ENCODE results near the gene RHEBL1. TPM values are rescaled to one million over a fixed set of nuclear protein-coding genes. Genes with fewer than 3 reads are reported as not detected.

RHEBL1 gene
- total RNA-seq, 4 donors from 2014 or later, result 0.46 to 0.71 TPM; not detected in 2

- intact Hi-C loops (cut with DNase I; ENCODE audit: low total_unique reads) (no loop called here), in situ Hi-C loops (cut with MboI; ENCODE audit: low sequenced_read_pairs in 4 of 4) (no loop called here)
- Histone ChIP-seq H3K27ac (no peak overlapping the region), H3K36me3 (peaks cover 6 to 99% of the 10 kb centered on the region in 2 donors), H3K4me3 (no peak overlapping the region), H3K9me3 (no peaks in the 10 kb centered on the region), H3K27me3 (no peaks in the 10 kb centered on the region), H3K4me1 (peaks cover under 1% of the 10 kb centered on the region in 2 donors)
- TF ChIP-seq POLR2A (IDR thresholded peaks at IDR 0.05), result no peak
- TF ChIP-seq CTCF (IDR thresholded peaks at IDR 0.05 in 4 of 5, conservative IDR thresholded peaks at IDR 0.05 in 1 of 5), result no peak
- ATAC-seq (no peak), DNase-seq (no peak)
These were observed 20.1 kb downstream of the RHEBL1 start for GRCh38 chr12:49049566-49050224.

GRCh38 chr12:49048953-49049352 is 20.8 kb downstream of the RHEBL1 start:
- TF ChIP-seq CTCF (IDR thresholded peaks at IDR 0.05 in 4 of 5, conservative IDR thresholded peaks at IDR 0.05 in 1 of 5), result no peak
- no peak for TF ChIP-seq POLR2A (IDR thresholded peaks at IDR 0.05)
- in situ Hi-C loops (cut with MboI; ENCODE audit: low sequenced_read_pairs in 4 of 4) (no loop called here), intact Hi-C loops (cut with DNase I; ENCODE audit: low total_unique reads) (no loop called here)
- H3K4me3 ChIP-seq, result no peak overlapping the region
- DNase-seq (no peak), ATAC-seq (no peak)
- H3K27me3 ChIP-seq, result no peaks in the 10 kb centered on the region
- no peak overlapping the region for H3K27ac ChIP-seq
- peaks cover 6 to 99% of the 10 kb centered on the region in 2 donors for H3K36me3 ChIP-seq
- no peaks in the 10 kb centered on the region for H3K9me3 ChIP-seq
- H3K4me1 ChIP-seq, result no peaks in the 10 kb centered on the region

- in situ Hi-C loops (cut with MboI; ENCODE audit: low sequenced_read_pairs in 4 of 4) (no loop called here), intact Hi-C loops (cut with DNase I; ENCODE audit: low total_unique reads) (no loop called here)
- H3K4me1 ChIP-seq, result no peaks in the 10 kb centered on the region
- DNase-seq, result no peak
- H3K27me3 ChIP-seq, result no peaks in the 10 kb centered on the region
- H3K36me3 ChIP-seq, result peaks cover 6 to 99% of the 10 kb centered on the region in 2 donors
- H3K9me3 ChIP-seq, result no peaks in the 10 kb centered on the region
- TF ChIP-seq CTCF (IDR thresholded peaks at IDR 0.05 in 4 of 5, conservative IDR thresholded peaks at IDR 0.05 in 1 of 5) (no peak), POLR2A (IDR thresholded peaks at IDR 0.05) (no peak)
- H3K4me3 ChIP-seq, result no peak overlapping the region
- no peak for ATAC-seq
- no peak overlapping the region for H3K27ac ChIP-seq
These were observed 23.5 kb downstream of the RHEBL1 start for GRCh38 chr12:49046129-49046895.

- Histone ChIP-seq H3K9me3 (no peaks in the 10 kb centered on the region), H3K4me3 (no peak overlapping the region), H3K4me1 (no peaks in the 10 kb centered on the region), H3K27me3 (no peaks in the 10 kb centered on the region), H3K36me3 (peaks cover 6 to 99% of the 10 kb centered on the region in 2 donors), H3K27ac (no peak overlapping the region)
- ATAC-seq (no peak), DNase-seq (no peak)
- intact Hi-C loops (cut with DNase I; ENCODE audit: low total_unique reads) (no loop called here), in situ Hi-C loops (cut with MboI; ENCODE audit: low sequenced_read_pairs in 4 of 4) (no loop called here)
- TF ChIP-seq POLR2A (IDR thresholded peaks at IDR 0.05) (no peak), CTCF (IDR thresholded peaks at IDR 0.05 in 4 of 5, conservative IDR thresholded peaks at IDR 0.05 in 1 of 5) (no peak)
These were observed 25.1 kb downstream of the RHEBL1 start for GRCh38 chr12:49044660-49045059.

Data from gastrocnemius medialis (tissue), 4 donors.